ENCODE data around the gene SNHG17. TPM values are rescaled to one million over a fixed set of nuclear protein-coding genes. Genes with fewer than 3 reads are reported as not detected.
"Not testable (repeated sequence)": the region's sequence is repeated elsewhere in the genome, so short reads cannot be mapped to it uniquely, and the experiment has no call there.

The SNHG17 gene
- total RNA-seq, 1 donor from 2014 or later, result 9.2 TPM

GRCh38 chr20:38471245-38471644 lies 36.1 kb upstream of the SNHG17 start:
- no peak for DNase-seq (ENCODE audit: low read depth)
- H3K4me3 ChIP-seq (ENCODE audit: low read depth, low read length), result no peak overlapping the region
- no peak for TF ChIP-seq CTCF (conservative IDR thresholded peaks at IDR 0.05; ENCODE audit: low read depth, low read length)

- no peak overlapping the region for H3K4me3 ChIP-seq (ENCODE audit: low read depth, low read length)
- no peak for TF ChIP-seq CTCF (conservative IDR thresholded peaks at IDR 0.05; ENCODE audit: low read depth, low read length)
- DNase-seq (ENCODE audit: low read depth), result no peak
Observed at GRCh38 chr20:38466983-38467382, 31.9 kb upstream of the SNHG17 start.

GRCh38 chr20:38466171-38466570 lies 31.0 kb upstream of the SNHG17 start:
- no peak overlapping the region for H3K4me3 ChIP-seq (ENCODE audit: low read depth, low read length)
- no peak for TF ChIP-seq CTCF (conservative IDR thresholded peaks at IDR 0.05; ENCODE audit: low read depth, low read length)
- no peak for DNase-seq (ENCODE audit: low read depth)

- DNase-seq (ENCODE audit: low read depth); H3K4me3 ChIP-seq (ENCODE audit: low read depth, low read length): not testable (repeated sequence)
Observed at GRCh38 chr20:38461569-38461968, 26.4 kb upstream of the SNHG17 start.

GRCh38 chr20:38461167-38461566 lies 26.0 kb upstream of the SNHG17 start:
- not testable (repeated sequence) for DNase-seq (ENCODE audit: low read depth); H3K4me3 ChIP-seq (ENCODE audit: low read depth, low read length)

- DNase-seq (ENCODE audit: low read depth); H3K4me3 ChIP-seq (ENCODE audit: low read depth, low read length): not testable (repeated sequence)
Observed at GRCh38 chr20:38460631-38461030, 25.5 kb upstream of the SNHG17 start.

- DNase-seq (ENCODE audit: low read depth), result peak; percentile 67
- no peak for TF ChIP-seq CTCF (conservative IDR thresholded peaks at IDR 0.05; ENCODE audit: low read depth, low read length)
- H3K4me3 ChIP-seq (ENCODE audit: low read depth, low read length), result no peak overlapping the region
Observed at GRCh38 chr20:38460040-38460623, 25.0 kb upstream of the SNHG17 start.

- no peak overlapping the region for H3K4me3 ChIP-seq (ENCODE audit: low read depth, low read length)
- DNase-seq (ENCODE audit: low read depth), result no peak
- TF ChIP-seq CTCF (conservative IDR thresholded peaks at IDR 0.05; ENCODE audit: low read depth, low read length), result no peak
Observed at GRCh38 chr20:38458314-38458713, 23.2 kb upstream of the SNHG17 start.
